ENCODE data around the gene PTGR1.

Gene PTGR1

DNA sequence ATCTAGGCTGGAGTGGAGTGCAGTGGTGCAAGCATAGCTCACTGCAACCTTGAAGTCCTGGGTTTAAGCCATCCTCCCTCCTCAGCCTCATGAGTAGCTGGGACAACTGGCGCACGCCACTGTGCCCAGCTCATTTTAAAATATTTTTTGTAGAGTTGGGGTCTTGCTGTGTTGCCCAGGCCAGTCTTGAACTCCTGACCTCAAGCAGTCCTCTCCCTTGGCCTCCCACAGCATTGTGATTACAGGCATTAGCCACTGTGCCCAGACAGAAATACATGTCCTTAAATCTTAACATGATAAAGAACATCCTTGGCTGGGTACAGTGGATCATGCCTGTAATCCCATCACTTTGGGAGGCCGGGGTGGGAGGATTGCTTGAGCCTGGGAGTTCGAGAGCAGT is 67.7 kb downstream of the PTGR1 start:
- DNase-seq: no peak

DNA sequence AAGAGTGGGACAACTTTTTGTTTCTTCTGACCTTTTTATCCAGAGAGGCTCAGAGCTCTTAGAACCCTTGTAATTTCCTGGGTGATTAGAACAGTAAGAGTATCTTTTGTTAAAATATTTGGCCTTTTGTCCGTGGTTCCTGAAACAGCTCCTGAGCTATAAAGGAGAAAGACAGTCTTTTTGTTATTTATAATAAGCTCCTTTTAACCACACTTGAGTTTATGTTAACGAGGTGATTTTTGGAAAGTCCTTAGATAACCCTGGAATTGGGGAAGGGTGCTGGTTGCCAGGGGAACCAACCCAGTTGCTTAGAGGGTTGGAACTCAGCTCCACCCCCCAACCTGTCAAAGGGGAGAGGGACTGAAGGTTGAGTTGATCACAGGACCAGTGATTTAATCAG is 69.7 kb downstream of the PTGR1 start:
- DNase-seq: no peak

GRCh38 chr9:111527347-111527746 is 72.1 kb downstream of the PTGR1 start:
- no peak for DNase-seq

DNA sequence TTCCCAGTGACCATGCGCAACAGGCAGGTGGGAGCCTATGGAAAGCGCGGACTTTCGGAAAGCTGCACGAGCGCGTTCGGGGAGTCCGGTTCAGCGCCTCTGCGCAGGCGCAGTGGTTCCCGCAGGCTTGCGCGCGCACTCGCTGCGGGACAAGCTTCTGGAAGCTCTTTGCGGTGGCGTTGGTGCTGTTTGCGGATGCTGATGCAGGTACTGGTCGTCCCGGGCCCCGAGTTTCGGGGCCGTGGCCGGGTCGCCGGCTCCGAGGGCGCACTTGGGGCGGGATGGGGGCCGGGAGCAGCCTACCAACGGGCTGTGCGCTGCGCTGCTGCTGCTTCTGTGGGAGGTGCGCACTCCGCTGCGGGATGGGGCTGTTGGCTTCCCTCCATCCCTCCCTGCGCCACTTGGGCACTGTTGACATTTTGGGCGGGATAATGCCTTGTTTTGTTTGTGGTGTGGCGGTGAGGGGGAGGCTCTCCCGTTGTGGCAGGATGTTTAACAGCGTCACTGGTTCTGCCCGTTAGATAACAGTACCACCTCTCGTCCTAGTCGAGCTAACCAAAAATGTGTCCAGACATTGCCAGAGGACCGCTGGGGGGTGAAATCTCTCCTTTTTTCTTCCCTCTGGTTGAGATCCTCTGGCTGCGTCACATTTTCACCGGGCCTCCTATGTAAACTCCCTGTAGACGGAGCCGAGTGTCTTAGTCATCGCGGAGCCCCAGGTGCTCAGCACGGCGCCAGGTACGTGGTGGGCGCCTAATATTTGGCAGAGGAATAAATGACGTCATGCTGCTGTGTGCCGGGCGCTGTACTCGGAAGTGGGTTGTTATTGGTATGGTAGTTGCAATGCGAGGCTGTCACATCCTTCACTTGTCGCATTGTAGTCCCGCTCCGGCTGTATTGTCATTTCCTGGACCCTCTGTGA is 74.1 kb downstream of the PTGR1 start, which contains the start of gene ZNF483:
ZNF483 (plus strand) TSS at position 124 of the 922 bp plus-strand sequence. CDS start 2,217 bp downstream, outside the sequence.
- no peak for DNase-seq

- DNase-seq: no peak
Observed at GRCh38 chr9:111524731-111525055, 74.8 kb downstream of the PTGR1 start.

DNA sequence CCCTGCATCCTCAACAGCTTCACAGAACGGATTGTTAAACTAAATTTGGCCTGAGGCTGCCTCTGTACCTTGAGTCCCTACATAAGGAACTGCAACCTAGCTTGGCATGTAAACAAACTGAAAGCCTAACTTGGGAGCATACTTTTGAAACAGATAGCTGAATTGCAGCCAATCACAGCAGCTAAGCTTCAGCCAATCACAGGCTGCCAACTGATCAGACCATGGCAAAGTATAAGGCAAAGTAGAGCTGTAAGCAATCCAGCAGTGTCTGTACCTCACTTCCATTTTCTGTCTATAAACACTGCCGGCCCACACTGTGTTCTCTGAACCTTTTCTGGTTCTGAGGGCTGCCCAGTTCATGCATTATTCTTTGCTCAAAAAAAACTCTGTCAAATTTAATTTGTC is 83.4 kb downstream of the PTGR1 start:
- DNase-seq: no peak

- no peak for DNase-seq
Observed at GRCh38 chr9:111514967-111515366, 84.5 kb downstream of the PTGR1 start.
